ENCODE data around the gene RETREG1.

RETREG1 gene

GRCh38 chr5:16528382-16529110, 88.3 kb downstream of the RETREG1 start:
- no peak for DNase-seq (ENCODE audit: low read depth in 2 of 2)

DNA sequence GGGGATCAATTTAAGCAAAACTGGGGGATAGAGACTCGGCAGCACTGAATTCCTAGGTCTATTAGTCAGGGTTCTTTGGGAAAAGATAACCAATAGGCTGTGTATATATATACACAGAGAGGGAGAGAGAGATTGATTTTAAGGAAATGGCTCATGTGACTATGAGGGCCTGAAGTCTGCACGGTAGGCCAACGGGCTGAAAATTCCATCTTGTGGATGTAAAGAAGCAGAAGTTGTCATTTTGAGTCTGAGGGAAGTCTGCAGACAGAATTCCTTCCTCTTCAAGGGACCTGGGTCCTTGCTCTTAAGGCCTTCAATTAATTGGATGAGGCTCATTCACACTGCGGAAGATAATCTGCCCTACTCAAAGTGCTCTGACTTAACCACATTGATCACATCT, 91.1 kb downstream of the RETREG1 start:
- no peak for DNase-seq (ENCODE audit: low read depth in 2 of 2)

GRCh38 chr5:16524286-16524685, 92.5 kb downstream of the RETREG1 start:
- no peak for DNase-seq (ENCODE audit: low read depth in 2 of 2)

DNA sequence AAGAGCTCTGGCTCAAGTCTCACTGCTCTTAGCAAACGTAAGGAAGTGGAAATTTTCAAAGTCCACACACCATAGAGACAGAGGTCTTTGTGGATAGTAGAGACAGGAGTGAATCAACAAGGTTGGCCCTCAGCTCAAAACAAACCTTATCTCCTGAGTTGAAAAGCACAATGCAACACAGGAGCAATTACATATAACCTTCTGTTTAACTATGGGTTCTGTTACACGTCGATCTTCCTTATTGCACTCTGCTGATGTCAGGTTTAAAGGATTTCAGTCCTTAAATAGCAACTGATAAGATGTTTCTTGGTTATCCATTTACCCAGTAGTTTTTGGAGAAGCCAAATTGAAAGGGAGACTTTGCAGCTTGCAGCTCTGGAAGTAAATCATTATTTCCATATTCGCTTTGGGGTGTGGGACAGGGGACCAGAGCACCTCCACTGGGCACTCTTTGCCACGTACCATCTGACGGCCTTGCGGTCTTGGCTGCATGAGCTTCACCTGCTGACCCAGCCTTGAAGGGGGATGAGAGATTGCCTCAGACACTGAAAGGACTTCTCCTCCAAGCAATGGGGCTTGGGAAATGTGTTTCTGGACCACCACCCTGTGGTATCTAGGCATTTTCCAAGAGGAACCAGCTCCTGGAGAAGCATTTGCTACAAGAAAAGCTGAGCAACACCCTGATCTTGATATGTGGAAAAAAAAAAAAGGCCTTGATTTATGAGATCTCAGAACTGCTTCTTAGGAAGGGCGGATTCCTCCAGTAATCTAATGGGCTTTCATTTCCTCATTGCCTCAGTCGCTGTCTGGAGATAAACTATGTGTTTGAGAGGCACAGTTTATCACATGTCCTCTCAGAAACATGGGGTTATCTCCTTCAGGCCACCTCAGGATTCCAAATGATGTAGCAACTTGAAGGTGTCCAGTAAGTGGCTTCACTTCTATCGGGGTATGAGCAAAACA, 95.0 kb downstream of the RETREG1 start:
- no peak for DNase-seq (ENCODE audit: low read depth in 2 of 2)

DNA sequence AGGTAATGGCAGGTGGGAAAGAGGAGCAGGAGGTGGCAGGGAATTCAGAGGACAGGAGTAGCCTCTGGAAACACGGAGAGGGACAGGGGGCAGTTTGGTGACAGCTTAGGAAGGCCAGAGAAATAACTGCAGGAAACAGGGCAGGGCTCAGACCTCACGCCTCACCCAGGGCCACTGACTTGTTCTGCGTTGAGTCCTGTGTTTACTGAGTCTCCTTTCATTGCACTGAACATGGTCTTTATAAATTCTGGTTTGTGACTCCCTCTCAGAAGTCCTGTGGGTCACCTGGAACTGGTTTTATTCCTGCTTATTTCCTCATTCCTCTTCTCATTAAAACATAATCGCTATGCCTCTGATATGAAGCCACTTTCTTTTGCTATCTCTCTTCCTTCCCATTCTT, 96.0 kb downstream of the RETREG1 start:
- no peak for DNase-seq (ENCODE audit: low read depth in 2 of 2)

GRCh38 chr5:16519435-16519834, 97.4 kb downstream of the RETREG1 start:
- no peak for DNase-seq (ENCODE audit: low read depth in 2 of 2)

DNA sequence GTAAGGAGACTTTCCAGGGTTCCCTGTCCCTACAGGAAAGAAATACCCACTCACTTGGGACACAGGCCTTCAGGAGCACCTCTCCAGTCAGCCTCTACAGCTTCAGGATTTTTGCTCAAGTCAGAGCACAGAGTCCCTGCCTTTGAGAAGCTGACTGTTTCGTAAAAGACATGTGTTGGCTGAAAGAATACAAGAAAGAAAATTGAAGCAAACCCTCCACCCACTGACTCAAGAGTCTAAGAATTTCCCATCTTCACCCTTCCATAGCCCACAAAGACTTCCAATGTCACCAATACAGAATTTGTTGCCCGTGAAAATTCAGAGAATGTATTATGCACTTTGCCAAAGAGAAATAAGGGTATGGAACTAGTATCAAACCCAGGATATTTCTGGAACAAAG, 98.2 kb downstream of the RETREG1 start:
- DNase-seq (ENCODE audit: low read depth in 2 of 2) = no peak

DNA sequence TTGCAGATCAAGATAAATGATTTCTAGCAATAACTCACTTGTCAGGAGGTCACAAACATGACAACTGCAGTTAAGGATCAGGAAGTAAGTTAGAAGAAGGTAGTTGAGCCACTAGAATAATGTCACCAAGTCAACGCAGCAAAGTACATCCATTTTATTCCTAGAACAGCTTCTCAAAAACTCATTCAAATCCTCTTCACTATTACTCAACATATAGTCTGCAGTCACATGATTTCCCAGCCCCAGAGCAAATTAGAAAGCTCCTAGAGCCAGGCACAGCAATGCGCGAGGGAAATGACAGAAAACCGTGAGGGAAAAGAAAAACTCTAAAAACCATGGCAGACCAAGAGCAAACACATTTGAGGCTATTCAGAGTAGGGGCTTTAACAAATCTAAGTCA, 101.3 kb downstream of the RETREG1 start:
- no peak for DNase-seq (ENCODE audit: low read depth in 2 of 2)

DNA sequence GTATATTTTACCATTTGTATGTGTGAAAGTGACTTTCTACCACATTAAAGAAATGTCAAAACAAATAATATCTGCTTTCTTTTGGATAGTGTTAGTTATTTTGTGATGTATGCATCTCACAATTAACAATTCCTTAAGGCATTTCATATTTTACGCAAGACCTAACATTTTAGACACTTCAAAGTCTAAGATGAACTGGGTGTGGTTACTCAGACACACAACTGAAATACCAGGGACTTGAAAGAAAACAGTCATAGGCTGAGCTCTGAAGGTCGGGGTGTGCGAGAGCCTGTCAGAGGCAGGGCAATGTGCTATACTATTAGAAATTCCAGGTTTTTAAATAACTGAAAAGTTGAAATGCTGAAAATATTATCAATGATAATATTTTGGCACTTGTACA, 106.7 kb downstream of the RETREG1 start:
- no peak for DNase-seq (ENCODE audit: low read depth in 2 of 2)

GRCh38 chr5:16508730-16509531, 107.9 kb downstream of the RETREG1 start:
- no peak for DNase-seq (ENCODE audit: low read depth in 2 of 2)

GRCh38 chr5:16507716-16508115, 109.1 kb downstream of the RETREG1 start:
- DNase-seq (ENCODE audit: low read depth in 2 of 2) = no peak

GRCh38 chr5:16505904-16506303, 110.9 kb downstream of the RETREG1 start:
- DNase-seq (ENCODE audit: low read depth in 2 of 2) = no peak

- no peak for DNase-seq (ENCODE audit: low read depth in 2 of 2)
Observed at GRCh38 chr5:16505140-16505891, 111.5 kb downstream of the RETREG1 start.

GRCh38 chr5:16504571-16504970, 112.2 kb downstream of the RETREG1 start:
- no peak for DNase-seq (ENCODE audit: low read depth in 2 of 2)

GRCh38 chr5:16502866-16503265, 113.9 kb downstream of the RETREG1 start:
- no peak for DNase-seq (ENCODE audit: low read depth in 2 of 2)

- no peak for DNase-seq (ENCODE audit: low read depth in 2 of 2)
Observed at GRCh38 chr5:16500024-16500423, 116.8 kb downstream of the RETREG1 start.

DNA sequence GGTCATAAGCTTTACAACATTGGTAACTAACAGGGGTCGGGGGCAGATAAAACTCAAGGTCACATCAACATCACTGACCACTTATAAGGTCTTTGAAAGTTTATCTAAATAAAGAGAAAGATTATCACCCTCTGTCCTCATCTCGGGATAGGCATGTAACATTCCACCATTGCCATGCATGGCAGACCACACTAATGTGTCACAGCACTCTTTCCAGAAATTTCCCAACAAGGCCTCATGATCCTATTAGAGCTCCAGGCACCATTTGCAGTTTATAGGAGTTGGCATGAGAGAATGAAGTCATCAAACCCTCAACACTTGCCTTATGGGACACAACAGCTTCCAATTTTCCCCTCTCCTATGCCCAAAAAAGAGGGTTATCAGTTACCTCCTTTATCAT, 119.3 kb downstream of the RETREG1 start:
- no peak for DNase-seq (ENCODE audit: low read depth in 2 of 2)

DNA sequence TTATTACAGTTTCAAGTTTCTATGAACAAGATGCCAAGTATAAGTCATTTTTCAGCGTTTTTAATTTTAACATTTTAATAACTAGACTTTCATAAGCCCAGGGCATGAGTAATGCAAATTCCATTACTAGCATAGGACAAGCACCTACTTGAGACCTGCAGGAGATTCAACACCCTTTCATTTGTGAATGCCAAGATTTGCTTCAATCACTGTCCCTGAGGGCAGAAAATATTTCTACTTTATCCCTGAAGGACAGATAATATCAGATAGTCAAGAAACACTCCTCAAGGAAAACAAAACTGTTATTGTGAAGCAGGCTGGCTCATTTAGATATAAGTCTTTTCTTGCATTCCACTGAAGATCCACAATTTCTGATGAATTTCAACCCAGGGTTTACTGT, 123.5 kb downstream of the RETREG1 start:
- DNase-seq (ENCODE audit: low read depth in 2 of 2) = no peak

DNA sequence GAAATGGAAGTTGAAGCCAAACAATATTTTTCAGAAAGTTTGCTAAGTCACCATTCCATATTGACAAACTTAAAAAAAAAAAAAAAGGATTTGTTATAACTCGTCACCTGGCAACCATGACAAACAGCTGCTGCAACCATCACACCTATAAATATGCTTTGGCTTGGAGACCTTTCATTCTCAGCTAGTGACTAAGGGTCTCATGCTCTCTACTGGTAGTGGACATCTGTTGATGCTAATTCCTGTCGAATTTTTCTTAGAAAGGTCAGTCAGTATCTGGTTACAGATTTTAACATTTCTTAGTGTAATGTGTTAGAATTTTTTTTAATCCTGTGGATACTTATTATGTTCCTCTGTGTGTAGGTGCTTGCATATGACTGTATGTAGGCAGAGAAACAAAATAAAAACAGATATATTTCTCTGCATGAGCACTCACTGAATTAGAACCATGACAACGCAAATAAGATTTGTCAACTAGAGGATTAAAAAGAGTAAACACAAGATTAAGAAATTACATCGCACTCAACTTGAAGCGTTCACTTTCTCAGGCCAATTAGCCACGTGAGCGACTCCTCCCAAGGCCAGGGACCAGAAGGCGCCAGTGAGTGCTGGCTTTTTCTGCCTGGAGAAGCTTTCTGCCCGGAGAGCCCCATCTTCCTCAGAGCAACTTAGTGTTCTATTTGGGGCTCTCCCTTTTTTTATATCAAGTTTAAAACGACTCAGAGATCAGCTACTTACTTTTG, 124.2 kb downstream of the RETREG1 start:
- no peak for DNase-seq (ENCODE audit: low read depth in 2 of 2)

GRCh38 chr5:16490911-16491310, 125.9 kb downstream of the RETREG1 start:
- no peak for DNase-seq (ENCODE audit: low read depth in 2 of 2)

GRCh38 chr5:16489322-16489791, 127.4 kb downstream of the RETREG1 start:
- no peak for DNase-seq (ENCODE audit: low read depth in 2 of 2)
